HepG2 (cell line): ENCODE data around the gene NPPB. TPM values are rescaled to one million over a fixed set of nuclear protein-coding genes. Genes with fewer than 3 reads are reported as not detected.

Source experiments
- BCL6 ChIP-seq: IDR thresholded peaks from 2 replicates; pipeline ENCODE4 v1.6.1; 2016; ENCODE audit warnings: missing genetic modification reagents, missing compliant biosample characterization
- CC2D1A ChIP-seq: sonication (generic); formaldehyde crosslinking; IDR thresholded peaks from 2 replicates; pipeline ENCODE4 v1.8.1; 2023; ENCODE audit warnings: mild to moderate bottlenecking, missing genetic modification reagents
- ELK4 ChIP-seq: sonication (generic); formaldehyde crosslinking; IDR thresholded peaks from 2 replicates; pipeline ENCODE4 v1.9.0; 2021; ENCODE audit warnings: missing genetic modification reagents, borderline replicate concordance
- ESRRA ChIP-seq: sonication (generic); formaldehyde crosslinking; IDR thresholded peaks from 2 replicates; pipeline ENCODE4 v1.5.1; 2020; ENCODE audit warnings: mild to moderate bottlenecking, low read depth, missing genetic modification reagents
- HNRNPH1 ChIP-seq: fragments of 200-400 bp; formaldehyde crosslinking; optimal IDR thresholded peaks from 2 replicates; pipeline ENCODE3; 2017; ENCODE audit warnings: mild to moderate bottlenecking, low read depth, low read length
- HNRNPUL1 ChIP-seq: fragments of 200-400 bp; formaldehyde crosslinking; IDR thresholded peaks from 2 replicates; pipeline ENCODE4 v1.6.1; 2017; ENCODE audit warnings: low read depth, mild to moderate bottlenecking, low read length, moderate library complexity
- RAD21 ChIP-seq: fragments of 450-650 bp; formaldehyde crosslinking; IDR thresholded peaks from 2 replicates; pipeline ENCODE4 v1.5.0; 2020; ENCODE audit warnings: mild to moderate bottlenecking
- RBM39 ChIP-seq: fragments of 200-400 bp; formaldehyde crosslinking; IDR thresholded peaks from one replicate; pipeline ENCODE4 v1.6.1; 2018; ENCODE audit warnings: antibody characterized with exemption, mild to moderate bottlenecking, low read depth, low read length; ENCODE audit not compliant: poor library complexity, severe bottlenecking
- SALL1 ChIP-seq: sonication (generic); formaldehyde crosslinking; IDR thresholded peaks from 2 replicates; pipeline ENCODE4 v1.8.0; 2022; ENCODE audit warnings: mild to moderate bottlenecking, missing genetic modification reagents
- SMC3 ChIP-seq: IDR thresholded peaks from 2 replicates; pipeline ENCODE4 v1.6.1; 2011; ENCODE audit warnings: low read length, improper control_type of control experiment
- SNAPC2 ChIP-seq: sonication (generic); formaldehyde crosslinking; IDR thresholded peaks from 2 replicates; pipeline ENCODE4 v1.8.1; 2022; ENCODE audit warnings: mild to moderate bottlenecking, missing genetic modification reagents
- SNAPC5 ChIP-seq: sonication (generic); formaldehyde crosslinking; IDR thresholded peaks from 2 replicates; pipeline ENCODE4 v1.8.1; 2023; ENCODE audit warnings: mild to moderate bottlenecking, missing genetic modification reagents, borderline replicate concordance
- SRF ChIP-seq: IDR thresholded peaks from 2 replicates; pipeline ENCODE4 v1.6.1; 2011; ENCODE audit warnings: mild to moderate bottlenecking, low read depth, low read length, moderate library complexity
- TBX2 ChIP-seq: sonication (generic); formaldehyde crosslinking; IDR thresholded peaks from 2 replicates; pipeline ENCODE4 v1.5.0; 2020; ENCODE audit warnings: missing genetic modification reagents, mild to moderate bottlenecking, borderline replicate concordance
- TBX3 ChIP-seq: fragments of 450-650 bp; IDR thresholded peaks from 2 replicates; pipeline ENCODE4 v1.6.1; 2017; ENCODE audit warnings: antibody characterized with exemption, mild to moderate bottlenecking, inconsistent platforms, borderline replicate concordance
- ZNF143 ChIP-seq: sonication (generic); formaldehyde crosslinking; IDR thresholded peaks from 2 replicates; pipeline ENCODE4 v1.4.0; 2020; ENCODE audit warnings: missing genetic modification reagents
- ZNF337 ChIP-seq: sonication (generic); formaldehyde crosslinking; IDR thresholded peaks from 2 replicates; pipeline ENCODE4 v1.5.1; 2020; ENCODE audit warnings: missing genetic modification reagents, low read depth, mild to moderate bottlenecking, borderline replicate concordance
- ZNF441 ChIP-seq: sonication (generic); formaldehyde crosslinking; IDR thresholded peaks from 2 replicates; pipeline ENCODE4 v1.7.0; 2021; ENCODE audit warnings: missing genetic modification reagents, borderline replicate concordance
- ZNF616 ChIP-seq: sonication (generic); formaldehyde crosslinking; IDR thresholded peaks from 2 replicates; pipeline ENCODE4 v1.5.0; 2020; ENCODE audit warnings: low read depth, mild to moderate bottlenecking, missing genetic modification reagents
- polyA plus RNA-seq, 8 experiments: library from polyadenylated mRNA; depleted of rRNA in 3 of 8; stranded (reverse) in 7 of 8; unstranded in 1 of 8; fragments of >200 nt; fragmentation: Illumina TruSeq in 4 of 8; extraction: Trizol in 4 of 8; gene quantifications; 2 replicates each; pipeline versions ENCODE4 v1.2.1 to v1.2.3, GENCODE V29; 2011 to 2016; ENCODE audit warnings: low read depth in 4 of 8, missing spikeins in 1 of 8, mixed read lengths in 1 of 8; ENCODE audit not compliant: insufficient read depth in 1 of 8
- total RNA-seq, 5 experiments: library from RNA; depleted of rRNA; stranded (reverse); fragments of >200 nt; fragmentation: Illumina TruSeq; extraction: Trizol; gene quantifications; 2 replicates each; pipeline ENCODE4 v1.2.3, GENCODE V29; 2016; ENCODE audit warnings: low read depth in 1 of 5
- TF ChIP-seq, protein P1 (sequence below), 2 experiments: sonication (generic) in 1 of 2; formaldehyde crosslinking in 1 of 2; IDR thresholded peaks; 2 replicates each; pipeline versions ENCODE4 v1.5.1 to v1.6.1; 2011 to 2020; ENCODE audit warnings: borderline replicate concordance in 1 of 2, low read depth in 1 of 2, low read length in 1 of 2, mild to moderate bottlenecking in 1 of 2, missing genetic modification reagents in 1 of 2, moderate library complexity in 1 of 2
- TF ChIP-seq, protein P2 (sequence below): sonication (generic); formaldehyde crosslinking; IDR thresholded peaks from 2 replicates; pipeline ENCODE4 v1.4.0; 2020; ENCODE audit warnings: mild to moderate bottlenecking, low read depth, missing genetic modification reagents

NPPB gene
- total and polyA plus RNA-seq, 2 of the 13 experiments (the other 11 are each of a cell fraction or from before 2014, with no cell fraction given): 1.9 TPM; not detected in 1

DNA sequence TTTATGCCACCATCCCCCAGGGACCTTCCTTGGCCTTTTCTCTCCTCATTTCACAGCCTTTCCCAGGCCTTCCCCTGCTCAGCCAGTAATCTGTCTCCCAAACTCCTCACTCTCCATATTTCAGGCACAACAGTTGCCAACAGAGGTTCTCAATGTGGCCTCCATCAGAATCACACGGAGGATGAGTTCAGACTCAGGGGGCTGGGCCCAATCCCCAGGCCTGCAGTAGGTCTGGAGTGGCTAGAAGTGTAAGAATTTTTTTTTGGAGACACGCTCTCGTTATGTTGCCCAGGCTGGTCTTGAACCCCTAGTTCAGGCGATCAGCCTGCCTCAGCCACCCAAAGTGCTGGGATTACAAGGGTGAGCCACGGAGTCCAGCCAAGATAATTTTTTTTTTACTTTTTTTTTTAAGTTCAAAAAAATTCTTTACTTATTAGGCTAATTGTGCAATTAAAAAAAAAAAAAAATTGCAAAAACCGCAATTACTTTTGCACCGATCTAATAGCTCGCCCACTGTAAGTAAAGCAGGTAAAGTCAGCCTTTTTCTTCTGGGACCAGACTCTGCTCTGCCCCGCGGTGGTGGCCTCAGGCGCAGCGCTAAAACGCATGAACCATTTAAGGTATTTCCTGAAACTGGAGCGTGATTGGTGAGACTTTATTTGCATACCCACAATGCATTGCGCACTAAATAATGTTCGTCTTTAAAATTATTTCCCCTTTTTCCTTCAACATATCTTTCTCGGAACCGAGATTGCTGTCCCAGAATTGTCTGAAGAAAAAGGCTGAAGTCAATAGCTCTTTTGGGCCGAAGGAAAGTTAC lies 48.7 kb upstream of the NPPB start (continued):
- no peak for TF ChIP-seq ZNF441 (CRISPR knock-in tag)
- peak; percentile 98; the same call in 1 of the 2 replicates for TF ChIP-seq ELK4
- peak; percentile 56 for TF ChIP-seq SALL1 (CRISPR knock-in tag)
- TF ChIP-seq ESRRA (CRISPR knock-in tag): 0 out of 2 replicates have a peak, but pooled peaks have one; percentile 49
- no peak for TF ChIP-seq BCL6
- TF ChIP-seq RAD21: peak; percentile 34; the same call in 1 of the 2 replicates
- peak; percentile 93 for TF ChIP-seq ZNF143 (CRISPR knock-in tag)
- TF ChIP-seq CC2D1A (CRISPR knock-in tag): 0 out of 2 replicates have a peak, but pooled peaks have one; percentile 3
- TF ChIP-seq SNAPC2: peak; percentile 100
- TF ChIP-seq SMC3: peak; percentile 88
- TF ChIP-seq TBX2 (CRISPR knock-in tag): peak; percentile 86; the same call in 1 of the 2 replicates
- TF ChIP-seq SRF: peak; percentile 100
- 0 out of 2 replicates have a peak, but pooled peaks have one; percentile 27 for TF ChIP-seq ZNF337 (CRISPR knock-in tag)
- TF ChIP-seq RBM39: no peak
- peak; percentile 82 for TF ChIP-seq TBX3
- TF ChIP-seq ZNF616 (CRISPR knock-in tag): no peak
- peak; percentile 100; the same call in 1 of the 2 replicates for TF ChIP-seq SNAPC5 (CRISPR knock-in tag)
- no peak for TF ChIP-seq HNRNPH1
- TF ChIP-seq, protein P1, sequence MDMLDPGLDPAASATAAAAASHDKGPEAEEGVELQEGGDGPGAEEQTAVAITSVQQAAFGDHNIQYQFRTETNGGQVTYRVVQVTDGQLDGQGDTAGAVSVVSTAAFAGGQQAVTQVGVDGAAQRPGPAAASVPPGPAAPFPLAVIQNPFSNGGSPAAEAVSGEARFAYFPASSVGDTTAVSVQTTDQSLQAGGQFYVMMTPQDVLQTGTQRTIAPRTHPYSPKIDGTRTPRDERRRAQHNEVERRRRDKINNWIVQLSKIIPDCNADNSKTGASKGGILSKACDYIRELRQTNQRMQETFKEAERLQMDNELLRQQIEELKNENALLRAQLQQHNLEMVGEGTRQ (IDR thresholded peaks at IDR 0.05; ENCODE audit: low read depth, low read length): no peak
- TF ChIP-seq, protein P1 (CRISPR knock-in tag; IDR thresholded peaks at IDR 0.05; ENCODE audit: borderline replicate concordance): peak; percentile 92; the same call in 1 of the 2 replicates
- TF ChIP-seq HNRNPUL1: no peak
- TF ChIP-seq, protein P2, sequence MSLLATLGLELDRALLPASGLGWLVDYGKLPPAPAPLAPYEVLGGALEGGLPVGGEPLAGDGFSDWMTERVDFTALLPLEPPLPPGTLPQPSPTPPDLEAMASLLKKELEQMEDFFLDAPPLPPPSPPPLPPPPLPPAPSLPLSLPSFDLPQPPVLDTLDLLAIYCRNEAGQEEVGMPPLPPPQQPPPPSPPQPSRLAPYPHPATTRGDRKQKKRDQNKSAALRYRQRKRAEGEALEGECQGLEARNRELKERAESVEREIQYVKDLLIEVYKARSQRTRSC (CRISPR knock-in tag): 0 out of 2 replicates have a peak, but pooled peaks have one; percentile 13
